NCI-H2171 (cell line): ENCODE data around the gene ACACB.

Experiments used
- DNase-seq: peaks from one replicate; lab custom pipeline; 2025; lab: John Stamatoyannopoulos, UW

ACACB gene

DNA sequence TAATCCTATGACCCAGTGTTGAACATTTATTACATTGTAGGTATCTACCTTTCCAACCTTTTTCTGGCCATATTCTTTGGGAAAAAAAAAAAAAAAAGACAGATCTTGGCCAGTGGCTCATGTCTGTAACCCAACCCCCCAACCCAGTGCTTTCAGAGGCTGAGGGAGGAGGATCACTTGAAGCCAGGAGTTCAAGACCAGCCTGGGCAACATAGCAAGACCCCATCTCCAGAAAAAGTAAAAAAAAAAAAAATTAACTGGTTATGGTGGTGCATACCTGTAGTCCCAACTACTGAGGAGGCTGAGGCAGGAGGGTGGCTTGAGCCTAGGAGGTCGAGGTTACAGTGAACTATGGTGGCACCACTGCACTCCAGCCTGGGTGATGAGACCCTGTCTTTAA lies 58.1 kb downstream of the ACACB start:
- no peak for DNase-seq

DNA sequence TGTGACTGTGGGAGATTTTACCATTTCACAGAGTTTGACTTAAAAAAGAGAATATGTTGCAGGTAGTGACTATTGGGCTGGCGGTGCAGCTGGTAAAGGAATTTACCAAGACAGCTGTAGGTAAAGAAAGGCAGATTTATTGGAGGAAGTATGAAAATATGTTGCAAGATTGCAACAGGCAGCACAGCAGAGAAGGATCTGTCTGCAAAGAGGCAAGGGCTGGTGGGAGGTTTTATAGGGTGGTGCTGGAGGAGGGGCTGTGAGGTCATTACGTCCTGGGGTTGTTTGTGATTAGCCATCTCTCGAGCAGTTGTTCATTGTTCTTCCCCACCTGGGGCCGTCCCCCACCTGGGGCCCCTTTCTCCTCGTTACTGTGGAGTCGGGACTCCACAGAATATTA lies 62.1 kb downstream of the ACACB start:
- no peak for DNase-seq

DNA sequence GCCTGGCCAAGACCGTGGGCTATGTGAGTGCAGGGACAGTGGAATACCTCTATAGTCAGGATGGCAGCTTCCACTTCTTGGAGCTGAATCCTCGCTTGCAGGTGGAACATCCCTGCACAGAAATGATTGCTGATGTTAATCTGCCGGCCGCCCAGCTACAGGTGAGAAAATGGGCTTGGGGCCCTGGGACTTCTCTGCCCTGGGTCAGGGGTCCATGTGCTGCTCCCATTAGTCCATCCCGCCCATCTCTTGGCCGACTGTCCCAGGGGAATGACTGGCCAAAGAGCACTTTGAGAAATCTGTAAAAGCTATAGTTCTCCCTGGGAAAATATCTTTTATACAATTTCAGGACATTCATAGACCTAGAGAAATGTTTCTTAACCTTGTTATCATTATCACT lies 63.5 kb downstream of the ACACB start:
- DNase-seq, result no peak

DNA sequence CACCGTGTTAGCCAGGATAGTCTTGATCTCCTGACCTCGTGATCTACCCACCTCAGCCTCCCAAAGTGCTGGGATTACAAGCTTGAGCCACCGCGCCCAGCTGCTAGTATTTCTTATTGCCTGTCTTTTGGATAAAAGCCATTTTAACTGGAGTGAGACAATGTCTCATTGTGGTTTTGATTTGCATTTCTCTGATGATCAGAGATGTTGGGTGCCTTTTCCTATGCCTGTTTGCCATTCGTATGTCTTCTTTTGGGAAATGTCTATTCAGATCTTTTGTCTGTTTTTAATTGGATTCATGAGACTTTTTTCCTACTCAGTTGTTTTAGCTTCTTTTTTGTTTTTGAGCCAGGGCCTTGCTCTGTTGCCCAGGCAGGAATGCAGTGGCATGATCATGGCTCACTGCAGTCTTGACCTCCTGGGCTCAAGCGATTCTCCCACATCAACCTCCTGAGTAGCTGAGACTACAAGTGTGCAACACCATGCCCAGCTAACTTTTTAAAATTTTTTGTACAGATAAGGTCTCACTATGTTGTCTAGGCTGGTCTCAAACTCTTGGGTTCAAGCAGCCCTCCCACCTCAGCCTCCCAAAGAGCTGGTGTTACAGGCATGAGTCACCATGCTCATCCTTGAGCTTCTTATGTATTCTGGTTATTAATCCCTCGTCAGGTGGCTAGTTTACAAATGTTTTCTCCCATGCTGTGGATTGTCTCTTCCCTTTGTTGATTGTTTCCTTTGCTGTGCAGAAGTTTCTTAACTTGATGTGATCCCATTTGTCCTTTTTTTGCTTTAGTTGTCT lies 65.9 kb downstream of the ACACB start:
- no peak for DNase-seq

DNA sequence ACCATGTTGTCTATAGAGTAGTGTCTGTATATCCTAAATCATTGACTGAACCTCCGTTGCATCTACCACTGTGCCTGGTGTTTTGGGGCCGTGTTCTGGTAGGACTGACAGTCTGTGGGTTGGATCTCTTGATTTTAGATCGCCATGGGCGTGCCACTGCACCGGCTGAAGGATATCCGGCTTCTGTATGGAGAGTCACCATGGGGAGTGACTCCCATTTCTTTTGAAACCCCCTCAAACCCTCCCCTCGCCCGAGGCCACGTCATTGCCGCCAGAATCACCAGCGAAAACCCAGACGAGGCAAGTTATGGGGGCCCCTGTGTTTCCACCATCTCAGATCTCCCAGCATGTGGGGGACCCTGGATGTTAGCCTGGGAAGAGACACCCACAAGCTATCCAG lies 69.1 kb downstream of the ACACB start:
- no peak for DNase-seq

DNA sequence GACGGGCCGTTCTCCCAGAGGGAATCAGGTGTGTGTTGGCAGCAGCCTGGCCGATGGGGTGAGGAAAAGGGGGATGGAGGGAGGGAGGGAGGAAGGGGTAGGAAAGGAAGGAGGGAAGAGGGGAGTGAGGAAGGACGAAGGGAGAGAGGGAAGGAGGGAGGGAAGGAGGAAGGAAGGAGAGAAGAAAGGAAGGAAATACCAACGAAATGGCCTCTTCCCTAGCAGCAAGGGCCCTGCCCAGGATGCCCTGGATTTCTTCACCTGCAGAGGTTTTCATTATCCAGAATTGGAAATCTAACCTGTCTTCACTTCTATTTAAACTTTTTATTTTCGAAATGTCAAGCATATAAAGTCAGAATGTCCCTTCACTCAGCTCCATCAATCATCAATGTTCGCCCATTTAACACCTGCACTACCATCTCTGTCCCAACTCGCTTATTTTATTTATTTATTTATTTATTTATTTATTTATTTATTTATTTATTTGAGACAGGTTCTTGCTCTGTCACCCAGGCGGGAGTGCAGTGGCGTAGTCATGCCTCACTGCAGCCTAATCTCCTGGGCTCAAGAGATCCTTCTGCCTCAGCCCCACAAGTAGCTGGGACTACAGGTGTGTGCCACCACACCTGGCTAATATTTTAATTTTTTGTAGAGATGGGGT lies 70.7 kb downstream of the ACACB start:
- no peak for DNase-seq

DNA sequence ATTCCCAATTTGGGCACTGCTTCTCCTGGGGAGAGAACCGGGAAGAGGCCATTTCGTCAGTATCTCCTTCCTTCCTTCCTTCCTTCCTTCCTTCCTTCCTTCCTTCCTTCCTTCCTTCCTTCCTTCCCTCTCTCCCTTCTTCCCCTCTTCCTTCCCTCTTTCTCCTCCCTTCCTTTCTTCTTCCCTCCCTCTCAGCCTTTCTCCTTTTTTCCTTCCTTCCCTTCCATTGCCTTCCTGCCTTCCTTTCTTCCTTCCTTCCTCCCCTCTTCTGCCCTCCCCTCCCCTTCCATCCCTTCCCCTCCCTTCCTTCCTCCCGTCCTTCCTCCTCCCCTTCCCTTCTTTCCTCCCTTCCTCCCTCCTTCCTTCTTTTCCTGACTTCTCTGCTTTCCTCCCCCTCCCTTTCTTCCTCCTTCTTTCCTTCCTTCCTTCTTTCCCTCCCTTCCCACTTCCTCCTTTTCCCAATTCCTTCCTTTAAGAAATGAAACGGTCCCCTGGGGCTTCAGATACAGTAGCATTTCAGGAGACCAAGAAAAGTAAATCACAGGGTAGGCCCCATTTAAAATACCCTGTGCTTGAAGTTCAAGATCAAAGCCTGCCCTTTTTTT lies 71.8 kb downstream of the ACACB start:
- DNase-seq, result no peak

DNA sequence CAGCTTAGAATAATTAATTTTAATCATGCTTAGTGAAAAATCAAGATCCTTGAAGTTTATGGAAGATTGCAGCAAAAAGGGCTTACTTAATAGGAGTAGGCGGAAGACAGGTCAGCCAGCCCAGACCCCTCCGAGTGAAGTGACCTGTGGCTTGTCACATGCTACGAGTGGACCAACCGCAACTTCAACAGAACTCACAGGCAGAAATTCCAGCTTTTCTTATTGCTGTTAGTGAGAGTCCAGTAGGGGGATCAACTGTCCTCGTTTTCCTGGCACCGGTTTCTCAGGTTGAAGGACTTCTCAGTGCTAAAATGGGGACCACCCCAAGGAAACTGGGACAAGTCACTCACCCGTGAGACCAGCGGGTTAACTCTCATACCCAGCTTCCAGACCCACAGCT lies 72.9 kb downstream of the ACACB start:
- no peak for DNase-seq

DNA sequence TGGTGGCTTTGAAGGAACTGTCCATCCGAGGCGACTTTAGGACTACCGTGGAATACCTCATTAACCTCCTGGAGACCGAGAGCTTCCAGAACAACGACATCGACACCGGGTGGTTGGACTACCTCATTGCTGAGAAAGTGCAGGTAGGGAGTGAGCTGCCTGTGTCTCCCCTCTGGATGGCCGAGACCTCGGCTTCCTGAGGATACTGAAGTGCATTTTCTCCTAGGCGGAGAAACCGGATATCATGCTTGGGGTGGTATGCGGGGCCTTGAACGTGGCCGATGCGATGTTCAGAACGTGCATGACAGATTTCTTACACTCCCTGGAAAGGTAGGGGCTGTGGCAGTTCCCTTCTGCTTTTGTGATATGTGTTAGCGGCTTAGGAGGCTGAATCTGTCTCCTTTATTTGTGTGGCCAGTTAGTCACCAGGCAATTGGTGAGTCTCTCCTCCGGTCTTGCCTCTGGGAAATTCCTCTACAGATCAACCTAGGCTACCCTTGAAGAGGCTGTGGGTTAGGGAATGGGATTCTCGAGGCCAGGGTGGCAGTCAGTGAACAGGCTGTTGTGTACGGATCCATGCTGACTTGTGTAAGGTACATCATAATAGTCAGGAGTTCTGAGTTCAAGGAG lies 75.3 kb downstream of the ACACB start:
- DNase-seq, result no peak

DNA sequence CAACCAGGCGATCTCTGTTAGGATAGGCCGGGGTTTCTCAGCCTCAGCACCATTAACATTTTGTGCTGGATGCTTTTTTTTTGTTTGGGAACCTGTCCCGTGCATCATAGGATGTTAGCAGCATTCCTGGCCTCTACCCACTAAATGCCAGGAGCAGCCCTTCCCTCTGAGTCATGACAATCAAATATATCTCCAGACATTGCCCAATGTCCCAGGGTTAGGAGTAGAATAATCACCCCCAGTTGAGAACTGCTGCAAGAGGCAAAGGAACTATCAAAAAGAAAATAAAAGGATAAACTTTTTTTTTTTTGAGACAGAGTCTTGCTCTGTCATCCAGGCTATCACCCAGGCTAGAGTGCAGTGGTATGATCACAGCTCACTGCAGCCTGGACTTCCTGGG lies 76.0 kb downstream of the ACACB start:
- DNase-seq, result no peak

DNA sequence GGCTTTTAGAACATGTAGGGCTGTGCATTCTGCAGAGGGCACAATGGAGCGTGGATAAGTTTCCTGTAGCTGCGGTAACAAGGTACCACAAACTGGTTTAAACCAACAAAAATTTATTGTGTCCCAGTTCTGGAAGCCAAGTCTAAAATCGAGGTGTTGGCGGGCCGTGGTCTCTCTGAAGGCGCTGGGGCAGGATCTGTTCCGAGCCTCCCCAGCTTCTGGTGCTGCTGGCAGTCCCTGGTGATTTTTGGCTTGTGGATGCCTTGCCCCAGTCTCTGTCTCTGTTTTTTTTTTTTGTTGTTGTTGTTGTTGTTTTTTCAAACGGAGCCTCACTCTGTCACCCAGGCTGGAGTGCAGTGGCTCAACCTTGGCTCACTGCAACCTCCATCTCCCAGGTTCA lies 77.5 kb downstream of the ACACB start:
- DNase-seq, result no peak

DNA sequence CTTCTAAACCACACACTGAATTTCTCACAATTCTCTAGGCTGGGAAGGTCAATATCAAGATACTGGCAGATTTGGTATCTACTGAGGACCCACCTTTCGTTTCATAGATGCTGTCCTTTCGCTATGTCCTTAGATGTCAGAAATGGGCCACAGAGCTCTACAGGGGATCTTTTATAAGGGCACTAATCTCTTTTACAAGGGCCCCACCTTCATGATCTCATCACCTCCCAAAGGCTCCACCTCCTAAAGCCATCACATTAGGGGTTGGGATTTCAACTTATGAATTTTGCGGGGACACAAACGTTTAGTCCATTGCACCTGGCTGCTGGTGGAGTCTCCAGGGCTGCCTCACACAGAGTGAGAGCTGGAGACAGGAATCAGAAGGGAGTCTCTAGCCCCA lies 79.9 kb downstream of the ACACB start:
- no peak for DNase-seq

DNA sequence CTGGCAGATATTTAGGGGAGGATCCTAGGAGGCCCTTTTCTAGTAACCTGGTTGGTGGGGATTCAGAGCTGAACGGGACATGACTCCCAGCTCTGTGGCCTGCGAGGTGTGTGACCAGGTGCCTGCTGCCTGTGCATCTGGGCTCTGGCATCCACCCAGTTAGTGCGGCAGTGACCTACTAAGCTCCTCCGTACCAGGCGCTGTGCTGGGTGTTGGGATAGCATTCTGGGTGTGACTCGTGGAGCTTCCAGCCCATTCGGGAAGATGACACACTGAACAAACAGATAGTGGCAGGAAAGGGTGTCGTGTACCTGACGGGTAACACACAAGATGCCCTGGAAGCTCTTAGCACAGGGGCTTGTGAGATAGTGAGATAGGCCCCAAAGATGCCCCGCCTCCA lies 80.9 kb downstream of the ACACB start:
- DNase-seq, result no peak

DNA sequence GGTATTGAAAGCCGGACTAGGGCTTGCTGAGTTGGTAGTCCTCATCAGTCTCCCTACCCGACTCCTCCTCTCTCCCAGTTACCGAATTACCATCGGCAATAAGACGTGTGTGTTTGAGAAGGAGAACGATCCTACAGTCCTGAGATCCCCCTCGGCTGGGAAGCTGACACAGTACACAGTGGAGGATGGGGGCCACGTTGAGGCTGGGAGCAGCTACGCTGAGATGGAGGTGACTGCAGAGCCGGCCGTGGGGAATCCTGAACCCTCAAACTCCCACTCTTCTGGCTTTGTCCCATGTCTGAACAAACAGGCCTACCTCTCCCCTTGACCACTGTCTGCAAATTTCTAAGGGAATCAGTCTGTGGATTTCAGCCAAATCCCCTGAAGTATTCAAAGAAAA lies 82.9 kb downstream of the ACACB start:
- no peak for DNase-seq

DNA sequence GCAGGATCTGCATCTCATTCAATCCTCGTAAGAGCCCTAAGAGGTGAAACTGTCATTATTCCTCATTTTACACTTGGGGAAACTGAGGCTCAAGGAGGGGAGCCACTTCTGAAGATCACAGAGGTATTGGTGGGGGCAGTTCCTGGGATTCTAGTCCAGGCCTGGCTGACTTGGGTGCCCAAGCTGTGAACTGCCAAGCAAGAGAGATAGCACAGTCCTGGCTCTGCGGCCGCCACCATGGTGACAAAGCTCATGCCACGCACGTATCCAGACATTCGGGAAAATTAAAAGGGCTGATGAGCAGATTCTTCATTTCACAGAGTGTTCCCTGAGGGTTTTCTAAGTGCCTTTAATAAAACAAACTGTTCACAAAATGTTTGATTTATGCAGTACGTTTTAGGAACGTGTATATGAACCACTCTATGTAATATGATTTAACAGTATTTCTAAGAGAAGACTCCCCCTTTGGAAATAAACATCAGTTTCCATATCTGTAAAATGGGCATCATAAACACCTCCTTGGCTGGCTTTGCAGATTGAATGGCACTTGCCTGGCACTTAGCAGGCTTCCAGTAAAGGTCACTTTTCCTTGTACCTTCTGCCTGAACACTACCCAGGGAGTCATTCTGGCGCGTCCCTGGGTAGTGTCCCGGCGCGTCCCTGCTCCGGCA lies 84.6 kb downstream of the ACACB start:
- DNase-seq, result no peak

DNA sequence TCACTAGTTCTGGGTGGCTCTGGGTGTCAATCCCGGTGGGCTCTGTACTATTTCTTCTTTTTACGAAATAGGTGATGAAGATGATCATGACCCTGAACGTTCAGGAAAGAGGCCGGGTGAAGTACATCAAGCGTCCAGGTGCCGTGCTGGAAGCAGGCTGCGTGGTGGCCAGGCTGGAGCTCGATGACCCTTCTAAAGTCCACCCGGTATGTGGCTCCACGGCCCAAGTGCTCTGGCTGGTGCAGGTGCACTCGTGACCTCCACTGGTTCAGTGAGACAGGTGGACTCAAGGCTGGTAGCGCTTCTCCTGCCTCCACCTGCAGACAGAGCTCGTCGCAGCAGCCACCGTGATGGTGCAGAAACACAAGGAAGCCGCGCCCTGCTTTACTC lies 85.1 kb downstream of the ACACB start:
- DNase-seq, result no peak

DNA sequence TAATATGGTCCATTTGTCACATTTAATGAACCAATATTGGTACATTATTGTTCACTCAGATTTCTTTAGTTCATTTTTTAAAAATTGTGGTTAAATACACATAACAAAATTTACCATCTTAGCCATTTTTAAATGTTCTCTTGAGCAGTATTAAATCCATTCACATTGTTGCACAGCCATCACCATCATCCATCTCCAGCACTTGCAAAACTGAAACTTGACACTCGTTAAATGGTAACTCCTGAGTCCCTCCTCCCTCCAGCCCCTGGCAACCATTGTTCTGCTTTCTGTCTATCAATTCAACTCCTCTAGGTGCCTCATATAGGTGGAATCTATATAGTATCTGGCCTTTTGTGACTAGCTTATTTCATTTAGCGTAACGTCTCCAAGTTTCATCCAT lies 86.4 kb downstream of the ACACB start:
- no peak for DNase-seq

DNA sequence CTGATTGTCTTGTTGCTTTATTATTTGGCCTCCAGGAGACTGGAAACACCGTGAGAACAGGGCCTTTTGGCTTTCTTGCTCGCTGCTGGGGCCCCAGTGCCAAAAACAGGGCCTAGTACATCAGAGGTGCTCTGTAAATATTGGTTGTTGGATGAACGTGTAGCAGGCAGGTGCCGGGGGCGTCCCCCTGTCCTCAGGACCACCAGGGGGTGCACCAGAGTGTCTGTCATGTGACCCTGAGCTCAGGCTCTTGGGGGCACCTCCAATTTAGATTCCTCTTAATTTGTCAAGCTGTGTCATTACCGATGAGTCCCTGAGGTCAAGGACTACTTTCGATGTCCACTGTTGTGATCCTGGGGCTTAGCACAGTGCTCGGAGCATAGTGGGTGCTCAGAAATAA lies 87.1 kb downstream of the ACACB start:
- no peak for DNase-seq

DNA sequence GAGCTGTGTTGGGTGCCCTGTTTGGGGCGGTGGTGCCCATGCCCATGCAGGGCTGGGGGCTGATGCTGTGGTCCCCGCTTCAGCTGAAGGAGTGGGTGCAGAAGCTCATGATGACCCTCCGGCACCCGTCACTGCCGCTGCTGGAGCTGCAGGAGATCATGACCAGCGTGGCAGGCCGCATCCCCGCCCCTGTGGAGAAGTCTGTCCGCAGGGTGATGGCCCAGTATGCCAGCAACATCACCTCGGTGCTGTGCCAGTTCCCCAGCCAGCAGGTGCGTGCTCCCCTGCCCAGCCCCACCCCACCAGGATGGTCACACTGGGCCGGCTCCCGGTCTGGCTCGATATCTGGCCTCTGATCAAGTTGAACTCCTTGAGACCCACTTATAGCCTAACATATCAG lies 92.7 kb downstream of the ACACB start:
- no peak for DNase-seq

DNA sequence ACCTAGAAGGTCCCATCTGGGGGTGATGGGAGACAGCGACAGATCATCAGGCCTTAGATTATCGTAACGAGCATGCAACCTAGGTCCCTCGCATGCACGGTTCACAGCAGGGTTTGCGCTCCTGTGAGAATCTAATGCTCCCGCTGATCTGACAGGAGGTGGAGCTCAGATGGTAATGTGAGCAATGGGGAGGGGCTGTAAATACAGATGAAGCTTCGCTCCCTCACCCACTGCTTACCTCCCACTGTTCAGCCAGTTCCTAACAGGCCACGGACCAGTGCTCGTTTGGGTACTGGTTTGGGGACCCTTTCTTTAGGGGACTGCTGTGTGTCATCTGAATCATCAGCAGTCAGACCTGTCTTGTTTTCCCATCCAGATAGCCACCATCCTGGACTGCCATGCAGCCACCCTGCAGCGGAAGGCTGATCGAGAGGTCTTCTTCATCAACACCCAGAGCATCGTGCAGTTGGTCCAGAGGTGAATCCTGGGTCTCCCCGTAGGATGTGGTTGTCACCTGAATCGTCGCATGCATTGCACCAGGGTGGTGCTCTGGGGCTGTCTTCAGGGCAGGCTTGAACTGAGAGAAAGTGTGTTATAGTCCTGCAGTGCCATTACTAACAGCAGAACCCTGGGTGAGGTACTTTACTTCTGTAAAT lies 96.2 kb downstream of the ACACB start:
- DNase-seq, result no peak

DNA sequence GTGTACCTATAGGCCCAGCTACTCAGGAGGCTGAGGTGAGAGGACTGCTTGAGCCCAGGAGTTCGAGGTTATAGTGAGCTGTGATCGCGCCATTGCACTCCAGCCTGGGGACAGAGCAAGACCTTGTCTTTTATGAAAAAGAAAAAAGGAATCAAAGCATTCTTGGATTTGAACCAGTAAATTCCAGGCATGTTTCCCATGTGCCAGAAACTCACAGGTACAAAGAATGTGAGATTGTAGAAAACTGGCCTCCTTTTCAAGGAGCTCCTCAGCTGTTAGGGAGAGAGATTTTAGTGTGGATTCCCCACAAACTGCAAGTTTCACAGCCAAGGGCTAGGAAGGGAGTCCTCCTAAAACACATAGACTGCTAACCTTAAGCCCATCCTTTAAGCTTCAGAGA lies 97.7 kb downstream of the ACACB start:
- no peak for DNase-seq

DNA sequence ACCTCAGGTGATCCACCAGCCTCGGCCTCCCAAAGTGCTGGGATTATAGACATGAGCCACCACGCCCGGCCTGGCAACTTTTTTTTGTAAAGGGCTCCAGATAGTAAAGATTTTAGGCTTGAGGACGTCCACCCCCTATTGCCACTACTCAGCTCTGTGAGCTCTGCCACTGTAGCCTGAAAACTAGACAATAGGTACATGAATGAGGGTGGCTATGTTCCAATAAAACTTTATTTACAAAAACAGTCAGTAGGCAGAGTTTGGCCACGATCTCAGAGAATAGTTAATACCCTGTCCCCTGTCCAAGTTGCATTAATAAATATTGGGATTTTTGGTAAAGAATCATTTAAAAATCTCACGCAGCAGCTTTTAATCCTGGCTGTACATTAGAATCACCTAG lies 102.6 kb downstream of the ACACB start:
- no peak for DNase-seq
